Measurements from ENCODE around the gene ATRN.

The ATRN gene

GRCh38 chr20:3628502-3629314, 157.9 kb downstream of the ATRN start:
- DNase-seq (ENCODE audit: low read depth), result no peak

- no peak for DNase-seq (ENCODE audit: low read depth)
These were observed 159.1 kb downstream of the ATRN start for GRCh38 chr20:3629893-3630292.

- no peak for DNase-seq (ENCODE audit: low read depth)
These were observed 159.6 kb downstream of the ATRN start for GRCh38 chr20:3630429-3630828.

GRCh38 chr20:3631534-3631933, 160.7 kb downstream of the ATRN start:
- no peak for DNase-seq (ENCODE audit: low read depth)

GRCh38 chr20:3632311-3633004, 161.6 kb downstream of the ATRN start:
- no peak for DNase-seq (ENCODE audit: low read depth)

- no peak for DNase-seq (ENCODE audit: low read depth)
These were observed 163.2 kb downstream of the ATRN start for GRCh38 chr20:3633913-3634478.

GRCh38 chr20:3635346-3635745, 164.5 kb downstream of the ATRN start:
- no peak for DNase-seq (ENCODE audit: low read depth)

GRCh38 chr20:3640259-3640658, 169.4 kb downstream of the ATRN start:
- no peak for DNase-seq (ENCODE audit: low read depth)

GRCh38 chr20:3645309-3646066, 174.7 kb downstream of the ATRN start:
- DNase-seq (ENCODE audit: low read depth), result no peak

GRCh38 chr20:3646067-3646440, 175.2 kb downstream of the ATRN start:
- no peak for DNase-seq (ENCODE audit: low read depth)

GRCh38 chr20:3646651-3647050, 175.8 kb downstream of the ATRN start:
- no peak for DNase-seq (ENCODE audit: low read depth)

- no peak for DNase-seq (ENCODE audit: low read depth)
These were observed 176.7 kb downstream of the ATRN start for GRCh38 chr20:3647473-3647872.

GRCh38 chr20:3648951-3649350, 178.1 kb downstream of the ATRN start:
- DNase-seq (ENCODE audit: low read depth), result no peak

GRCh38 chr20:3651204-3651962, 180.6 kb downstream of the ATRN start:
- no peak for DNase-seq (ENCODE audit: low read depth)

GRCh38 chr20:3652221-3652620, 181.4 kb downstream of the ATRN start:
- DNase-seq (ENCODE audit: low read depth), result no peak

GRCh38 chr20:3652676-3653596, 182.1 kb downstream of the ATRN start:
- DNase-seq (ENCODE audit: low read depth), result no peak

- no peak for DNase-seq (ENCODE audit: low read depth)
These were observed 183.1 kb downstream of the ATRN start for GRCh38 chr20:3653921-3654320.

GRCh38 chr20:3654326-3655130, 183.7 kb downstream of the ATRN start:
- no peak for DNase-seq (ENCODE audit: low read depth)

- DNase-seq (ENCODE audit: low read depth), result no peak
These were observed 184.2 kb downstream of the ATRN start for GRCh38 chr20:3655131-3655405.
